Keratinocyte (primary cell): Measurements from ENCODE around the gene DLX3. TPM values are rescaled to one million over a fixed set of nuclear protein-coding genes. Genes with fewer than 3 reads are reported as not detected.

Experiments
- DNase-seq: peaks from one replicate; pipeline ENCODE4 v3.0.0-alpha.2; 2011; ENCODE audit warnings: low read depth, missing footprints, low spot score
- FAIRE-seq: peaks from 2 replicates; lab custom pipeline; 2011; peaks lifted over from hg19 to GRCh38; lab: Jason Lieb, UNC
- H2AFZ ChIP-seq: 2 replicates; pipeline ENCODE4 v1.6.0; 2012; ENCODE audit warnings: low read length, control low read depth, inconsistent platforms; ENCODE audit not compliant: control insufficient read depth
- H3K27ac ChIP-seq: 2 replicates; pipeline ENCODE4 v1.5.1; 2011; ENCODE audit warnings: low read length; ENCODE audit not compliant: control insufficient read depth, insufficient read depth
- H3K27me3 ChIP-seq: 3 replicates; pipeline ENCODE4 v1.6.0; 2011; ENCODE audit warnings: low read length; ENCODE audit not compliant: control insufficient read depth, insufficient read depth; ENCODE audit errors: extremely low read depth
- H3K36me3 ChIP-seq, 2 experiments: 2 replicates in 1 of 2; 3 replicates in 1 of 2; pipeline ENCODE4 v1.5.1; 2011; ENCODE audit warnings: low read length in 2 of 2, mild to moderate bottlenecking in 1 of 2; ENCODE audit not compliant: control insufficient read depth in 2 of 2, insufficient read depth in 2 of 2; ENCODE audit errors: extremely low read depth in 1 of 2
- H3K4me1 ChIP-seq: 3 replicates; pipeline ENCODE4 v1.5.1; 2011; ENCODE audit warnings: low read length; ENCODE audit not compliant: control insufficient read depth, insufficient read depth; ENCODE audit errors: extremely low read depth
- H3K4me2 ChIP-seq: 3 replicates; pipeline ENCODE4 v1.6.0; 2011; ENCODE audit warnings: low read depth, low read length; ENCODE audit not compliant: control insufficient read depth, insufficient read depth; ENCODE audit errors: extremely low read depth
- H3K4me3 ChIP-seq, 3 experiments: fragments of 200-600 bp in 1 of 3; sonication (generic) in 1 of 3; 2 replicates in 2 of 3; 3 replicates in 1 of 3; pipeline ENCODE4 v1.5.1; 2011 to 2016; ENCODE audit warnings: low read length in 3 of 3, mild to moderate bottlenecking in 3 of 3, control low read depth in 2 of 3, inconsistent platforms in 1 of 3, low read depth in 1 of 3, mixed read lengths in 1 of 3, mixed run types in 1 of 3, moderate library complexity in 1 of 3; ENCODE audit not compliant: control insufficient read depth in 2 of 3, insufficient read depth in 2 of 3; ENCODE audit errors: extremely low read depth in 1 of 3
- H3K79me2 ChIP-seq: 2 replicates; pipeline ENCODE4 v1.6.0; 2012; ENCODE audit warnings: low read length; ENCODE audit not compliant: control insufficient read depth, insufficient read depth
- H3K9ac ChIP-seq: 3 replicates; pipeline ENCODE4 v1.6.0; 2011; ENCODE audit warnings: low read length; ENCODE audit not compliant: control insufficient read depth, insufficient read depth; ENCODE audit errors: extremely low read depth
- H3K9me1 ChIP-seq: 3 replicates; pipeline ENCODE4 v1.6.0; 2011; ENCODE audit warnings: low read length; ENCODE audit not compliant: control insufficient read depth, insufficient read depth; ENCODE audit errors: extremely low read depth
- H3K9me3 ChIP-seq: 2 replicates; pipeline ENCODE4 v1.5.1; 2012; ENCODE audit warnings: low read depth, low read length; ENCODE audit not compliant: control insufficient read depth
- H4K20me1 ChIP-seq: 3 replicates; pipeline ENCODE4 v1.6.0; 2011; ENCODE audit warnings: low read length; ENCODE audit not compliant: control insufficient read depth, insufficient read depth; ENCODE audit errors: extremely low read depth
- CTCF ChIP-seq, 3 experiments: IDR thresholded peaks in 1 of 3; conservative IDR thresholded peaks in 1 of 3; optimal IDR thresholded peaks in 1 of 3; 2 replicates in 2 of 3; 3 replicates in 1 of 3; pipeline versions ENCODE3 to v1.5.1; 2011; ENCODE audit warnings: low read length in 3 of 3, mild to moderate bottlenecking in 3 of 3, moderate library complexity in 2 of 3, control low read depth in 1 of 3, inconsistent platforms in 1 of 3; ENCODE audit not compliant: insufficient read depth in 2 of 3; ENCODE audit errors: extremely low read depth in 1 of 3
- EZH2 ChIP-seq: IDR thresholded peaks from one replicate; pipeline ENCODE4 v1.6.1; 2012; ENCODE audit warnings: inconsistent platforms, mild to moderate bottlenecking, low read length, moderate library complexity
- dilution Hi-C: fragments of 300-500 bp; cut with MboI; formaldehyde crosslinking; loops from one replicate; pipeline ENCODE4 v1.7.0; 2020; ENCODE audit warnings: low sequenced_read_pairs; ENCODE audit not compliant: extremely low pct_ligation_motif_present
- polyA plus RNA-seq, 5 experiments: library from polyadenylated mRNA; depleted of rRNA in 3 of 5; stranded (reverse) in 3 of 5; stranded (forward) in 1 of 5; unstranded in 1 of 5; fragments of >200 nt; gene quantifications; 1 replicate in 1 of 5; 2 replicates in 3 of 5; 3 replicates in 1 of 5; pipeline versions ENCODE4 v1.2.1 to v1.2.3, GENCODE V29; 2011 to 2012; ENCODE audit warnings: missing spikeins in 2 of 5, low read depth in 1 of 5, low replicate concordance in 1 of 5

Gene DLX3
- polyA plus RNA-seq, 1 donor (not counting 4 experiments of a cell fraction or from before 2014, with no cell fraction given), result 0.72 TPM

- Histone ChIP-seq H3K9me3 (no peaks in the 10 kb centered on the region), H4K20me1 (no peaks in the 10 kb centered on the region), H3K27me3 (peaks cover 10% of the 10 kb centered on the region), H3K9me1 (no peaks in the 10 kb centered on the region), H3K4me1 (peaks cover 11% of the 10 kb centered on the region), H3K36me3 (no peaks in the 10 kb centered on the region), H3K4me2 (no peak overlapping the region), H2AFZ (no peak overlapping the region), H3K27ac (no peak overlapping the region), H3K9ac (no peak overlapping the region), H3K79me2 (no peaks in the 10 kb centered on the region), H3K4me3 (no peak overlapping the region)
- peak; percentile 9 for FAIRE-seq
- TF ChIP-seq EZH2, result no peak
- no peak for TF ChIP-seq CTCF (optimal IDR thresholded peaks at IDR 0.05 in 1 of 3, IDR thresholded peaks at IDR 0.05 in 1 of 3, conservative IDR thresholded peaks at IDR 0.05 in 1 of 3; ENCODE audit: extremely low read depth in 1 of 3, insufficient read depth in 2 of 3, low read length in 3 of 3)
- no peak for DNase-seq
- dilution Hi-C loops, result no loop called here
Measured at GRCh38 chr17:49958723-49959122, 36.3 kb downstream of the DLX3 start.

- no peaks in the 10 kb centered on the region for H3K9me3 ChIP-seq
- H3K9me1 ChIP-seq, result no peaks in the 10 kb centered on the region
- H2AFZ ChIP-seq, result no peak overlapping the region
- no peak overlapping the region for H3K4me3 ChIP-seq
- no peak overlapping the region for H3K9ac ChIP-seq
- H3K4me2 ChIP-seq, result no peak overlapping the region
- dilution Hi-C loops, result no loop called here
- TF ChIP-seq EZH2, result no peak
- no peak for TF ChIP-seq CTCF (optimal IDR thresholded peaks at IDR 0.05 in 1 of 3, IDR thresholded peaks at IDR 0.05 in 1 of 3, conservative IDR thresholded peaks at IDR 0.05 in 1 of 3; ENCODE audit: extremely low read depth in 1 of 3, insufficient read depth in 2 of 3, low read length in 3 of 3)
- no peaks in the 10 kb centered on the region for H4K20me1 ChIP-seq
- H3K27ac ChIP-seq, result no peak overlapping the region
- H3K36me3 ChIP-seq, result no peaks in the 10 kb centered on the region
- H3K79me2 ChIP-seq, result no peaks in the 10 kb centered on the region
- H3K4me1 ChIP-seq, result peaks cover 11% of the 10 kb centered on the region
- no peak for FAIRE-seq
- no peak for DNase-seq
- H3K27me3 ChIP-seq, result peaks cover under 1% of the 10 kb centered on the region
Measured at GRCh38 chr17:49957350-49957749, 37.7 kb downstream of the DLX3 start.
